HUES48 (cell line): ENCODE results near the gene DDX20.

Source experiments
- H3K27ac ChIP-seq: one replicate; pipeline ENCODE4 v1.7.0; 2013; ENCODE audit warnings: low read depth, low read length, inconsistent platforms
- H3K27me3 ChIP-seq: 2 replicates; pipeline ENCODE4 v1.6.1; 2013; ENCODE audit warnings: mild to moderate bottlenecking, low read length; ENCODE audit not compliant: control insufficient read depth, insufficient read depth
- H3K36me3 ChIP-seq: 2 replicates; pipeline ENCODE4 v1.6.1; 2013; ENCODE audit warnings: low read length; ENCODE audit not compliant: control insufficient read depth, insufficient read depth
- H3K4me1 ChIP-seq: 2 replicates; pipeline ENCODE4 v1.6.1; 2013; ENCODE audit warnings: mild to moderate bottlenecking, low read length; ENCODE audit not compliant: control insufficient read depth, insufficient read depth
- H3K4me3 ChIP-seq: 2 replicates; pipeline ENCODE4 v1.5.1; 2013; ENCODE audit warnings: mild to moderate bottlenecking, low read depth, low read length
- H3K9ac ChIP-seq: 2 replicates; pipeline ENCODE4 v1.6.1; 2013; ENCODE audit warnings: mild to moderate bottlenecking, low read depth, low read length, moderate library complexity
- H3K9me3 ChIP-seq: 2 replicates; pipeline ENCODE4 v1.6.1; 2013; ENCODE audit warnings: low read length; ENCODE audit not compliant: control insufficient read depth, insufficient read depth

The DDX20 gene

DNA sequence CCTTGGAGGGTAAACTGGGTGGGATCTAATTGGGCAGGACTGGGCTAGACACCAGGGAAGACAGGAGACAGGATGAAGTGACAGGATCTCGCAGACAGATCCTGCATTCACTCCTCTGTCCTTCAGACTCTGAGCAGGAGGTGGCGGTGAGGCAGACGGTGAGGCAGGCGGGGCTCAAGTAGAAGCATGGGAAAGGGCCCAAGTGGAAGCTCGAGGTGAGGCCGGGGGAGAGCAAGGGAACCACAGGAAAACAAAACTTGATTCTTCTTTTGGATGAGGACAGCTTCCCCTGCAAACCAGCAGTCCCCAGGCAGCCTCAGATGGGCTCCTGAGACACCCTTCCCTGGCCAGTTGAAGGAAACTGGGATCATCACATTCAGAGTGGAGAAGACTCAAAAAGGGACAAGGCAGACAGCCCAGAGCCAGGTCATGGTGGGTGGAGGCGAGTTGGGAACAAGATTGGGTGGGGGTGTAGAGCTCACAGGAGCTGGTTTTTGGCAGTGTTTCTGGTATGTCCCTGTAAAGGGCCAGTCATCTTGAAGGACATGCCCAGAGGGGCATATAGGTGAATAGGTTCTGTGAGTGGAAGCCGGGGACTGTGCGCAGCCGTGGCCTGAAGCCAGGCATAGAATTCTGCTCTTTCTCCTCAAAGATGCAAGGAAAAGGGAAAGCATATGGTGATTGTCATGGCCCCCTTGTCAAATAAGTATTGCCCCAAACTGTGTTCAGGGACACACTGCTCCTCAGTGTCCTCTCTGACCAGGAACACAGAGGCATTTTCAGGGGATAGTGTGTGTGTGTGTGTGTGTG, 34.5 kb upstream of the DDX20 start:
- H3K9ac ChIP-seq = no peak overlapping the region
- H3K27me3 ChIP-seq = no peaks in the 10 kb centered on the region
- peaks cover 22% of the 10 kb centered on the region for H3K4me1 ChIP-seq
- H3K9me3 ChIP-seq = no peaks in the 10 kb centered on the region
- no peak overlapping the region for H3K27ac ChIP-seq
- no peaks in the 10 kb centered on the region for H3K36me3 ChIP-seq
- no peak overlapping the region for H3K4me3 ChIP-seq

DNA sequence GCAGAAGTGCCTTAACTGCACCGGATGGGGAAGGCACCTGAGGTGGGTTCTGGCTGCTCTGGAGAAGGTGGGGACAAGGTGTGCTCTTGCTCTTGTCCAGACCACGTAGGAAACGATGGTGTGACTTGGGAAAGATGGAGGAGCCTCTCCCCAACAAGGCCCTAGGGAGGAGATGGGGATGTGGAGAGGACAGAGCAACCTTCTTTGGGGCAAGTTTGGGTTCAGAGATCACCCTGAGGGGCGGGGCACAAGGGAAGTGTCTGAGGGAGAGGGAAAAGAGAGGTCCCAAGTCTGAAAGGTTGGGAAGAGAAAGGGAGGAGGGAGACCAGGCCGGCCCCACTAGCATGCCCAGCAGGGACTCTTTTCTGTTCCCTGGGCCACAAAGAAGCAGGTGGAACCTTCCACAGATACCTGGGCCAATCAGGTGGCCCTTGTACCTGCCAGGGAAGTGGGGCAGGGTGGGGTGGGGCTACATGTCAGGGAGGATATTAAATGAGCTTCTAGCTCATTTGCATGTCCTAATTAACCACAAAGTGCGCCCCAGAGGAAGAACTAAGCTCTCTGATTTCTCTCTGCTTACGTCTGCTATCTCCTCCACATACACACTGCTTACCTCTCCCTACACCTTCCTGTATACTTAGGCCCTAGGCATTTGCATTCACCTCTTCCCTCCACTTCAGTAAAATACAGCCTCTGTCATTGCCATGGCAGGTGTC, 32.5 kb upstream of the DDX20 start:
- Histone ChIP-seq H3K27me3 (no peaks in the 10 kb centered on the region), H3K36me3 (peaks cover 7% of the 10 kb centered on the region; the same call in 1 of the 2 replicates), H3K27ac (no peak overlapping the region), H3K4me3 (no peak overlapping the region), H3K9me3 (no peaks in the 10 kb centered on the region), H3K4me1 (peaks cover 22% of the 10 kb centered on the region), H3K9ac (no peak overlapping the region)

DNA sequence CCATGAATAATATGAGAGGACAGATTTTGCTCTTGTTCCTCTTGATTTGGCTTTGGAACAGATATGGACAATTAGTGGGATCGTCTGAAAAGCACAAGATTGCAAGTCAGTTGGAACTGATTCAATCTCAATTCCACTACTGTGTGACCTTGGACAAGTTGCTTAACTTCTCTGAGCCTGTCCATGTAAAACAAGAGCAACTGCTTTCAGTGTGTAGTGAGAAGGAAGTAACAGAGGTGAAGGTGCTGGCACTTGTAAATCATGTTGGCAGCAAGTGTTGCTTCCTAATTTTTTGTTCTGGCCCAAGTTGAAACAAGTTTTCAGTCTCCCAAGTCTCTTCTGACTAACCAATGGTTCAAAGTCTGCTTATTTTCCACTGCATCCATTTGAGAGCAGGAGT, 31.8 kb upstream of the DDX20 start:
- no peak overlapping the region for H3K9ac ChIP-seq
- H3K9me3 ChIP-seq = no peaks in the 10 kb centered on the region
- no peaks in the 10 kb centered on the region for H3K27me3 ChIP-seq
- peaks cover 22% of the 10 kb centered on the region for H3K4me1 ChIP-seq
- no peak overlapping the region for H3K27ac ChIP-seq
- no peak overlapping the region for H3K4me3 ChIP-seq
- peaks cover 7% of the 10 kb centered on the region; the same call in 1 of the 2 replicates for H3K36me3 ChIP-seq

DNA sequence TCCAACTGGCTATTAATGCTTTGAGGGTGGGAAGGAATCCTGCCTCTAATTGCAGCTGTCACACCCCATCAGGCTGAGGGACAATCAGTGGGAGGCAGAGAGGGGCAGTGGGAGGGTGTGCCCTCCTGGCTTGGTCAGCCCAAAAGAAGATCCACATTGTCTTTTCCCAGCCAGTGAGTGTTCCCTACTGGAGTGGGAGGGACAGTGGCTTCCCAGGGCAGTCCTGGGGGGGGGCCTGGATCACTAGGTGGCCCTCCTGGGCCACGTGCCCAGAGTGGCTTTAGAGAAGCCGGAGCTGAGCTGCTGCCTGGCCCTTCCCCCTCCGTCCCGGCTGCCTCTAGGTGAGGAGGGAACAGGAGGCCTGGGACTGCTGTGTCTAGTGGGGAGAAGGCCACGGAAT, 30.5 kb upstream of the DDX20 start:
- Histone ChIP-seq H3K27ac (no peak overlapping the region), H3K27me3 (no peaks in the 10 kb centered on the region), H3K36me3 (peaks cover 7% of the 10 kb centered on the region; the same call in 1 of the 2 replicates), H3K4me1 (peaks cover 22% of the 10 kb centered on the region), H3K9ac (no peak overlapping the region), H3K4me3 (no peak overlapping the region), H3K9me3 (no peaks in the 10 kb centered on the region)

DNA sequence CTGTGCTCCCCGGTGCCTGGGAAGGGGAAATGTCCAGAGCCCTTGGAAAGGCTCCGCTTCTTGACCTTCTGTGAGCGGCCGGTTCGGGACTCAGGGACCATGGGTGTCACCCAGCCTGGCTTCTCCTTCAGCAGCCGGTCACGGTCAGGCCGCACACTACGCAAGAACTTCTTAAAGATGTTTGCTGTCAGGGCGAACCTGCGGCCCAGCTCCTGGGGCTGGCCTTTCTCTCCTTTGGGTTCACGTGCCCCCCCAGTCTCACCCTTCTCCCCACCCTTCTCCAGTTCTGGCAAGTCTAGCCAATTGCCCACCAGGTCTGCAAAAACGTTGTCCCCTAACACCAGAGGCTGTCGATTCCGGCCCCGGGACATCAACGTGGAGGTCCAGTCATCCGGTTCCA, 28.6 kb upstream of the DDX20 start:
- H3K4me3 ChIP-seq = no peak overlapping the region
- H3K4me1 ChIP-seq = peaks cover 11% of the 10 kb centered on the region; the same call in 1 of the 2 replicates
- H3K36me3 ChIP-seq = peaks cover 11% of the 10 kb centered on the region; the same call in 1 of the 2 replicates
- no peak overlapping the region for H3K27ac ChIP-seq
- H3K9me3 ChIP-seq = no peaks in the 10 kb centered on the region
- H3K27me3 ChIP-seq = no peaks in the 10 kb centered on the region
- no peak overlapping the region for H3K9ac ChIP-seq

DNA sequence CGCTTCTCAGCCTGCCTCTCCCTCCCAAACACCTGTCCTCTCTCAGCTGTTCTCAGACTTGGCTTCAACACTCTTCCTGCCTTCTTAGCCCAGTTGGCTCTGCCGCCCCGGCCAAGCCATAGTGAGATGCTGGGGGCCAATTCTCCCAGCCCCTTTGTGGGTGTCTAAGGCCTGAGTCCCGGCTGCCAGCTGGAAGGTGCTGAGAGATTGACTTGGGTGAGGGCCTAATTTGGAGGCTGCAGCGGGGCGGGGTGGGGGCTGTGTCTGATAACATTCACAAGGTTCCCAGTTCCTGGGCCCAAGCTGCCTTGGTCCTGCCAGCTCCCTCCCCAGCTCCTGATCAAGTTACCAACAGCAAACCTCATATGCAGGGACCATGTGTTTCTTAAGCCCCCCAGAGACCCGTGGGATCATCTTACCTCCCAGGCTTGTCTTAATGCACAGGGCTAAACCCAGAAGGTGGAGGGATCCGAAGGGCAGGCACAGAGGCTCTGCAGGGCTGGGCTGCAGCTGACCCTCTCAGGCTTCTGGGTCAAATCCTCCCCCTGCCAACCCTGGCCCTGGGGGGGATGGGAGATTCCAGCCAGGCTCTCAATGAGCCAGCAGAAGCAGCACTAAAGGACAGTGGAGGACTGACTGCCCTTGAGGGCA, 26.3 kb upstream of the DDX20 start:
- H3K4me3 ChIP-seq = no peak overlapping the region
- peaks cover 11% of the 10 kb centered on the region; the same call in 1 of the 2 replicates for H3K4me1 ChIP-seq
- H3K27ac ChIP-seq = no peak overlapping the region

DNA sequence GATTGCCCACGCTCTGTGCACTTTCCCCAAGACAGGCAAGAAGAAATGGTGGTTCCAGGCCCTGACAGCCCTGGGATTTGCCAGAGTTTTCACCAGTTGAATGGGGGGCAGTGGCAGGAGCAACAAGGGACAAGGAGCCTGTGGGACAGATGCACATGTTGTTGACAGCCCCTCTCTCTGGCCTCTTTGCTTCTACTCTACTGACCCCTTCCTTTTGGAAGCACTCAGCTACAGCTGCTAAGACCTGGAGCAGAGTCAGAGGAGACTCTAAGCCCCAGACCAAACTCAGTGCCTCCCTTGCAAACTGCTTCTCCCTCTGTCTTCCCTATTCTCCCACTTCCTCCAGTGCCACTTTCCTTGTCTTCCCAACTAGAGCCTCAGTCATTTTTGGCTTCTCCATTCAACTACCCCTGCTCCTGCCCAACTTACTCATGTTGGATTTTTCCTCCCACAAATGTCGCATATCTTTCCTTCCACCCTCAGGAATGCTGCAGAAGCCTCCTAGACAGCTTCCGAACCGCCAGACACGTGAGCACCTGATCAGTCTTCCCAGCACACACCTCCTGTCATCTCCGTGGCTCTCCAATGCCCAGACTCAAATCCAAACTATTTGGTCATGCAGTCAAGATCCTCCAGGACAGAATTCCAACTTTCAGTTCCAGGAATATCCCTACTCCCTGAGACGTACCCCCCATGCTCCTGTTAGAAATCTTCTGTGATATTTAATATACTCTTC, 25.6 kb upstream of the DDX20 start:
- peaks cover 9% of the 10 kb centered on the region; the same call in 1 of the 2 replicates for H3K4me1 ChIP-seq
- no peak overlapping the region for H3K9ac ChIP-seq
- no peak overlapping the region for H3K4me3 ChIP-seq
- no peaks in the 10 kb centered on the region for H3K9me3 ChIP-seq
- no peaks in the 10 kb centered on the region for H3K27me3 ChIP-seq
- H3K36me3 ChIP-seq = peaks cover 18% of the 10 kb centered on the region
- no peak overlapping the region for H3K27ac ChIP-seq

More for the DNA sequence above, 26.3 kb upstream of the DDX20 start:
- H3K27me3 ChIP-seq = no peaks in the 10 kb centered on the region
- peaks cover 16% of the 10 kb centered on the region for H3K36me3 ChIP-seq
- no peak overlapping the region for H3K9ac ChIP-seq
- no peaks in the 10 kb centered on the region for H3K9me3 ChIP-seq

DNA sequence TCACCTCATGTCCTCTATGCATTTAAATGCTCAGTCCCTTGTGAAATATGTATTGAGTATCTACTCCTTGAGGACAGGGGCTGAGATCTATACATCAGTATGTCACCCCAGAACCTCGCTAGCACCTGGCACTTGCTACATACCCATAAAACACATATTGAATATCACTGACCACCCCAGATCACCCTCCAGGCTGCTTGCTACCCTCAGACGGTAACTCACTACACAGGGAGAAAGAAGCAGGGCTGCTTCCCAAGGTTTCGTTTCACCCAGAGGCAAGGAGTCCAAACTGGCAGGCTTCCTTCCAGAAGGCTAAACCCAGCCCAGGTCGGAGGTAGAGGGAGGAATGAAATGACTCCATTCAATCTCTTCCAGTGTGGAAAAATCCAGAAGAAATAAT, 25.0 kb upstream of the DDX20 start:
- Histone ChIP-seq H3K9ac (no peak overlapping the region), H3K27ac (no peak overlapping the region), H3K4me3 (no peak overlapping the region), H3K36me3 (peaks cover 23% of the 10 kb centered on the region), H3K4me1 (peaks cover 11% of the 10 kb centered on the region), H3K27me3 (no peaks in the 10 kb centered on the region), H3K9me3 (no peaks in the 10 kb centered on the region)

DNA sequence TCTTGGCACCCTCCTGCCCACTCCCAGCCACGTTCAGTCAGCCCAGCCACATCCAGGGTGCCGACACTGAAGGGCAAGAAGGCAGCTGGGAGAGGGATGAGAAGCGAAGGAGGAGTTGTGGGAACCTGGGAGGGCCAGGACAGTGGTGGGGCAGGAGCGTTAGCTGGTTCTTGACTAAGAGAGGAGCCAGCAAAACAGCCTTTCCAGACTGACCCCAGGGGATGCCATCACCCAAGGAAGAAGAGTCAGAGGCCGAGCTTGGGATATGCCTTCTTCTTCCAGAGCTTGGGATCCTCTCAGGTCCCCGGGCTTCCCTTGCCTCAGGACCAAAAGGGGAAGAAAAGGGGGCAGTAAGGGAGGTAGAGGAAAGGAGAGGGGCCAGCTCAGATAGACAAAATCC, 23.7 kb upstream of the DDX20 start:
- Histone ChIP-seq H3K4me3 (no peak overlapping the region), H3K27me3 (no peaks in the 10 kb centered on the region), H3K9ac (no peak overlapping the region), H3K36me3 (peaks cover 23% of the 10 kb centered on the region), H3K4me1 (peaks cover 23% of the 10 kb centered on the region), H3K9me3 (no peaks in the 10 kb centered on the region), H3K27ac (no peak overlapping the region)

DNA sequence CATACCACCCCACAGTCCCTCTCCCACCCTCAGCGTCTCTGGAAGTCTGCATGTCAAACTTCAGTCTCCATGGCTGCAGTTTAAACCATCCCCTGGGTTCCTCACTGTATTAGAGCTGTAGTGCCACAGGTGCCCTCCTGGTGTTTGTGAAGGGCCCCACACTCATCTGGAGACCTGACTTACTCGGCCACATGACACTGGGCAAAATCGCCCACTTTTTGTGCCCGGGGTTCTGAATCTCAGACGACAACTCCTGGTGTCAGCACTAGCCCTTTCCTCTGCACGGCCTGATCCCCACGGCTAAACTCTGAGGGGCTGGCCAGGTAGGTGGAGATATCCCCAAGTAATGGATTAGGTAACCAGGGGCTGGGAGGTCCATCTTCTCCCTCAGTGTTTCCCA, 23.0 kb upstream of the DDX20 start:
- H3K27me3 ChIP-seq = no peaks in the 10 kb centered on the region
- H3K27ac ChIP-seq = no peak overlapping the region
- peaks cover 16% of the 10 kb centered on the region; the same call in 1 of the 2 replicates for H3K36me3 ChIP-seq
- no peaks in the 10 kb centered on the region for H3K9me3 ChIP-seq
- H3K4me1 ChIP-seq = peaks cover 31% of the 10 kb centered on the region
- no peak overlapping the region for H3K4me3 ChIP-seq
- no peak overlapping the region for H3K9ac ChIP-seq
